ENCODE data around the gene TRAPPC10. TPM values are rescaled to one million over a fixed set of nuclear protein-coding genes. Genes with fewer than 3 reads are reported as not detected.

TRAPPC10 gene
- total and polyA plus RNA-seq, 10 of the 15 experiments (the other 5 are each of a cell fraction or from before 2014, with no cell fraction given), result 1.1 to 39.6 (median 28.2) TPM

DNA sequence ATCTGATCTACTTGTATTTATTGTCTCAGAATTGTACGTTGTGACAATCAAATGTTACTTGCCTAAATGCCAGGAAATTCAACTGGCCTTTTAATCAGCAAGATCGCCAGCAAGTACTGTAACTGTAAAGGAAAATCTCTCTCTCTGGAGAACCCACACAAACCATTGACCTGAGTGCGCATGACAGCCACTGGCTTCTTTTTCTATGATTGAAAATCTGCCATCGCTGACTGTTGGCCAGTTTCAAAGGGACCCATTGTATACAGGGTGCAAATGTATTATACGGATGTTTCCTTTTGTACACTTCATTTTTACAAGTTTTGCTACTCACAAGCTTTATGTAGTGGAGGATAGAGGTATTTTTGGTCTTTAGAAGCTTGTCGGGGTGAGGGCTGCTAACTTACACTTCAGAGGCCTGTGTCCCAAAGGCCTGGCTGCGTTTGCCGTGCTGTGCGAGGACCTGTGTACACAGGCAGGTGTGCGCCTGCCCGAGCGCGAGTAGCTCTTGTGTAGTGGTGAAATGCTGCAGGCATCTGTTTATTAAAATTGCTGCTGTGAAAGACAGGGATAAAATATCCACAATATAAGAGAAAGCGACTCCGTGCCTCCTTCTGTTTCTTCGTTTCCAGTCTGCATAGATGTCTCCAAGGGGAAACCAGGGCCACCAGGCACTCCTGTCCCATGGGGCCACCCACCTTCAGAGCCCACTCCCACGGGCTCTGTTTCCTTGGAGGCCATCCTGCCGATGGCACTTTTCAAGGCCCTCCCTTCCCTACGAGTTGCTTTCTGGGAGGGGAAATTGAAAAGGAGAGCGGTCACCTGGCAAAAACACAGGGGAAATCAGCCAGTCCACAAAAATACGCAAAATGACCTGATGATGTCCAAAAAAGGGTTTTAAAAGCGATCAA, 25.3 kb upstream of the TRAPPC10 start:
- in situ Hi-C loops (cut with MboI) (no loop called here), intact Hi-C loops (cut with micrococcal nuclease; ENCODE audit: unreplicated experiment) (no loop called here)
- Histone ChIP-seq H3K4me3 (no peak overlapping the region), H3K4me1 (ENCODE audit: control insufficient read depth, insufficient read depth, low read length) (no peaks in the 10 kb centered on the region), H3K9me3 (replicated peaks; ENCODE audit: control insufficient read depth, insufficient read depth, low read length) (no peaks in the 10 kb centered on the region), H3K27me3 (replicated peaks in 1 of 2; ENCODE audit: control insufficient read depth in 2 of 2, insufficient read depth in 2 of 2, low read length in 1 of 2) (no peaks in the 10 kb centered on the region), H3K27ac (ENCODE audit: control insufficient read depth, insufficient read depth) (no peak overlapping the region), H3K9ac (ENCODE audit: control insufficient read depth, insufficient read depth, low read length) (no peak overlapping the region), H3K36me3 (ENCODE audit: control insufficient read depth in 2 of 2, insufficient read depth in 2 of 2, low read length in 1 of 2) (peaks cover 0 to 5% of the 10 kb centered on the region in 2 experiments; a peak in 1 of 4 replicates), H2AFZ (ENCODE audit: control insufficient read depth, low read depth, low read length) (no peak overlapping the region), H4K20me1 (ENCODE audit: control insufficient read depth, insufficient read depth) (no peaks in the 10 kb centered on the region), H3K79me2 (ENCODE audit: control insufficient read depth, insufficient read depth, low read length) (no peaks in the 10 kb centered on the region), H3K4me2 (ENCODE audit: control insufficient read depth, insufficient read depth) (no peak overlapping the region)
- POLR2A ChIA-PET, result no interaction called here
- ATAC-seq (no peak), FAIRE-seq (no peak), DNase-seq (ENCODE audit: low read depth, low spot score) (no peak)
- 80% methylated on average over 22 of the region's 22 CpGs for WGBS (ENCODE audit: insufficient coverage, insufficient replicate concordance, low lambda C conversion rate, missing lambda C conversion rate)
- BruUV-seq (replicated peaks), result no TSS peak
- SMC1A ChIA-PET (ENCODE audit: uncharacterized antibody, unreplicated experiment), result no interaction called here
- CTCF ChIA-PET, result no interaction called here
- RAD21 ChIA-PET (ENCODE audit: unreplicated experiment), result no interaction called here
- TF ChIP-seq POLR2A (IDR thresholded peaks at IDR 0.05; ENCODE audit: low read depth, low read length) (peak; percentile 21; the same call in 1 of the 2 replicates), PAX8 (IDR thresholded peaks at IDR 0.05) (no peak)

DNA sequence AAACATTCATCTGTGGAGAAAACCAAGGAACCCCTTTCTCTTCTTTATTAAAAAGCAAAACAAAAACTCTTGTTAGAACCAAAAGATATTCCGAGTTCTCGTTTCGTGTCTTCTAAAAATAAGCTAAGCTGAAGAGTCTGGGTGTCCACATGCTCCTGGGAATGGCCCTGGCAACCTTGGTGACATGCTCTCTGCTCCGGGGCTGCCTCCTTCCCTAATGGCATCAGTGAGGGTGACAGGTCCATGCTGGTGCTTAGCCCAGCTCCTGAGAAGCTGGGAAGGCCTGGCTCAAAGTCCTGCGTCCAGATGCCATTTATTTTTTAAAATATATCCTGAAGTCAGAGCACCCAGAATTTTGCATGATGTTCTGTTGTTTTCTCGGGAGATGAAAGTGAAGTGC, 24.6 kb upstream of the TRAPPC10 start:
- no peak for FAIRE-seq
- DNase-seq (ENCODE audit: low read depth, low spot score), result no peak
- H3K27me3 ChIP-seq (replicated peaks in 1 of 2; ENCODE audit: control insufficient read depth in 2 of 2, insufficient read depth in 2 of 2, low read length in 1 of 2), result no peaks in the 10 kb centered on the region
- H3K4me3 ChIP-seq, result no peak overlapping the region
- ChIA-PET POLR2A (no interaction called here), SMC1A (ENCODE audit: uncharacterized antibody, unreplicated experiment) (no interaction called here), CTCF (no interaction called here), RAD21 (ENCODE audit: unreplicated experiment) (no interaction called here)
- H3K9me3 ChIP-seq (replicated peaks; ENCODE audit: control insufficient read depth, insufficient read depth, low read length), result no peaks in the 10 kb centered on the region
- H4K20me1 ChIP-seq (ENCODE audit: control insufficient read depth, insufficient read depth), result no peaks in the 10 kb centered on the region
- no peak for ATAC-seq
- H3K4me1 ChIP-seq (ENCODE audit: control insufficient read depth, insufficient read depth, low read length), result no peaks in the 10 kb centered on the region
- in situ Hi-C loops (cut with MboI) (no loop called here), intact Hi-C loops (cut with micrococcal nuclease; ENCODE audit: unreplicated experiment) (no loop called here)
- no TSS peak for BruUV-seq (replicated peaks)
- no peak overlapping the region for H3K9ac ChIP-seq (ENCODE audit: control insufficient read depth, insufficient read depth, low read length)
- no peak overlapping the region for H3K27ac ChIP-seq (ENCODE audit: control insufficient read depth, insufficient read depth)
- no peak overlapping the region for H2AFZ ChIP-seq (ENCODE audit: control insufficient read depth, low read depth, low read length)
- no peak overlapping the region for H3K4me2 ChIP-seq (ENCODE audit: control insufficient read depth, insufficient read depth)
- 26% methylated on average over 6 of the region's 6 CpGs for WGBS (ENCODE audit: insufficient coverage, insufficient replicate concordance, low lambda C conversion rate, missing lambda C conversion rate)
- peaks cover 0 to 1% of the 10 kb centered on the region in 2 experiments; a peak in 1 of 4 replicates for H3K36me3 ChIP-seq (ENCODE audit: control insufficient read depth in 2 of 2, insufficient read depth in 2 of 2, low read length in 1 of 2)
- H3K79me2 ChIP-seq (ENCODE audit: control insufficient read depth, insufficient read depth, low read length), result no peaks in the 10 kb centered on the region
- TF ChIP-seq SREBF1 (IDR thresholded peaks at IDR 0.05; ENCODE audit: low read length), result no peak
- TF ChIP-seq, protein P1, sequence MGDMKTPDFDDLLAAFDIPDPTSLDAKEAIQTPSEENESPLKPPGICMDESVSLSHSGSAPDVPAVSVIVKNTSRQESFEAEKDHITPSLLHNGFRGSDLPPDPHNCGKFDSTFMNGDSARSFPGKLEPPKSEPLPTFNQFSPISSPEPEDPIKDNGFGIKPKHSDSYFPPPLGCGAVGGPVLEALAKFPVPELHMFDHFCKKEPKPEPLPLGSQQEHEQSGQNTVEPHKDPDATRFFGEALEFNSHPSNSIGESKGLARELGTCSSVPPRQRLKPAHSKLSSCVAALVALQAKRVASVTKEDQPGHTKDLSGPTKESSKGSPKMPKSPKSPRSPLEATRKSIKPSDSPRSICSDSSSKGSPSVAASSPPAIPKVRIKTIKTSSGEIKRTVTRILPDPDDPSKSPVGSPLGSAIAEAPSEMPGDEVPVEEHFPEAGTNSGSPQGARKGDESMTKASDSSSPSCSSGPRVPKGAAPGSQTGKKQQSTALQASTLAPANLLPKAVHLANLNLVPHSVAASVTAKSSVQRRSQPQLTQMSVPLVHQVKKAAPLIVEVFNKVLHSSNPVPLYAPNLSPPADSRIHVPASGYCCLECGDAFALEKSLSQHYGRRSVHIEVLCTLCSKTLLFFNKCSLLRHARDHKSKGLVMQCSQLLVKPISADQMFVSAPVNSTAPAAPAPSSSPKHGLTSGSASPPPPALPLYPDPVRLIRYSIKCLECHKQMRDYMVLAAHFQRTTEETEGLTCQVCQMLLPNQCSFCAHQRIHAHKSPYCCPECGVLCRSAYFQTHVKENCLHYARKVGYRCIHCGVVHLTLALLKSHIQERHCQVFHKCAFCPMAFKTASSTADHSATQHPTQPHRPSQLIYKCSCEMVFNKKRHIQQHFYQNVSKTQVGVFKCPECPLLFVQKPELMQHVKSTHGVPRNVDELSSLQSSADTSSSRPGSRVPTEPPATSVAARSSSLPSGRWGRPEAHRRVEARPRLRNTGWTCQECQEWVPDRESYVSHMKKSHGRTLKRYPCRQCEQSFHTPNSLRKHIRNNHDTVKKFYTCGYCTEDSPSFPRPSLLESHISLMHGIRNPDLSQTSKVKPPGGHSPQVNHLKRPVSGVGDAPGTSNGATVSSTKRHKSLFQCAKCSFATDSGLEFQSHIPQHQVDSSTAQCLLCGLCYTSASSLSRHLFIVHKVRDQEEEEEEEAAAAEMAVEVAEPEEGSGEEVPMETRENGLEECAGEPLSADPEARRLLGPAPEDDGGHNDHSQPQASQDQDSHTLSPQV (IDR thresholded peaks at IDR 0.05), result no peak
- TF ChIP-seq, protein P2, sequence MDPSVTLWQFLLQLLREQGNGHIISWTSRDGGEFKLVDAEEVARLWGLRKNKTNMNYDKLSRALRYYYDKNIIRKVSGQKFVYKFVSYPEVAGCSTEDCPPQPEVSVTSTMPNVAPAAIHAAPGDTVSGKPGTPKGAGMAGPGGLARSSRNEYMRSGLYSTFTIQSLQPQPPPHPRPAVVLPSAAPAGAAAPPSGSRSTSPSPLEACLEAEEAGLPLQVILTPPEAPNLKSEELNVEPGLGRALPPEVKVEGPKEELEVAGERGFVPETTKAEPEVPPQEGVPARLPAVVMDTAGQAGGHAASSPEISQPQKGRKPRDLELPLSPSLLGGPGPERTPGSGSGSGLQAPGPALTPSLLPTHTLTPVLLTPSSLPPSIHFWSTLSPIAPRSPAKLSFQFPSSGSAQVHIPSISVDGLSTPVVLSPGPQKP (IDR thresholded peaks at IDR 0.05; ENCODE audit: low read depth, low read length), result no peak
- TF ChIP-seq HDGF (IDR thresholded peaks at IDR 0.05), result no peak
- no peak for TF ChIP-seq RBBP5 (conservative IDR thresholded peaks at IDR 0.05)
- no peak for TF ChIP-seq FOXK2 (IDR thresholded peaks at IDR 0.05)

Data from GM12878 (cell line).